C4-2B (cell line): ENCODE measurements around the gene SLC51A.

ENCODE experiments used
- H3K27ac ChIP-seq: fragments of 450-650 bp; 2 replicates; pipeline ENCODE4 v1.5.1; 2017
- ZFX ChIP-seq: fragments of 450-650 bp; IDR thresholded peaks from 2 replicates; pipeline ENCODE4 v1.6.1; 2017
- TF ChIP-seq, protein P1 (sequence below): fragments of 450-650 bp; conservative IDR thresholded peaks from 2 replicates; pipeline ENCODE4 v1.5.1; 2017; ENCODE audit warnings: mild to moderate bottlenecking

SLC51A gene

DNA sequence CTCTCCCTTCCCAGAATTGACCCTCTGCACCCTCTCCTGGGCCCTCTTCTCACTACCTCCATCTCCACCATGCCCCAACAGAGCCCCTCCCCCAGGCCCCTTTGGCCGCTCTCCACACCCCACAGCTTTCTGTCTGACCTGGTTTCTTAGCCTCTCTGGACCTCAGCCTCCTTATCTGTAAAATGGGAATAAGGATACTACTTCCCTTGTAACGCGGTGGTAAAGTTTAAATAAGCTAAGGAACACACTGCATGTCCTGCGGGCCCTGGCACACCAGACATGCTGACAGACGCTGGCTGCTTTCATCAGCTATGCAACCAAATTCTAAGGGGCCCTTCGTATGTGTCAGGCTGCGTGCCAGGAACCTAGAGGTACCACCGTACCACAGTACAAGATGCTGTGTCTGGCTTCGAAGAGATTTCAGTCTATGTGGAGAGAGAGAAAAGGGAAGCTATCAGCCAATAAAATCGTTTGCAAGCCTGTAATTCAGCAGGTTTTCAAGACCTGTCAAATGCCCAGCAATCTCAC is 777 bp upstream of the SLC51A start:
- TF ChIP-seq, protein P1, sequence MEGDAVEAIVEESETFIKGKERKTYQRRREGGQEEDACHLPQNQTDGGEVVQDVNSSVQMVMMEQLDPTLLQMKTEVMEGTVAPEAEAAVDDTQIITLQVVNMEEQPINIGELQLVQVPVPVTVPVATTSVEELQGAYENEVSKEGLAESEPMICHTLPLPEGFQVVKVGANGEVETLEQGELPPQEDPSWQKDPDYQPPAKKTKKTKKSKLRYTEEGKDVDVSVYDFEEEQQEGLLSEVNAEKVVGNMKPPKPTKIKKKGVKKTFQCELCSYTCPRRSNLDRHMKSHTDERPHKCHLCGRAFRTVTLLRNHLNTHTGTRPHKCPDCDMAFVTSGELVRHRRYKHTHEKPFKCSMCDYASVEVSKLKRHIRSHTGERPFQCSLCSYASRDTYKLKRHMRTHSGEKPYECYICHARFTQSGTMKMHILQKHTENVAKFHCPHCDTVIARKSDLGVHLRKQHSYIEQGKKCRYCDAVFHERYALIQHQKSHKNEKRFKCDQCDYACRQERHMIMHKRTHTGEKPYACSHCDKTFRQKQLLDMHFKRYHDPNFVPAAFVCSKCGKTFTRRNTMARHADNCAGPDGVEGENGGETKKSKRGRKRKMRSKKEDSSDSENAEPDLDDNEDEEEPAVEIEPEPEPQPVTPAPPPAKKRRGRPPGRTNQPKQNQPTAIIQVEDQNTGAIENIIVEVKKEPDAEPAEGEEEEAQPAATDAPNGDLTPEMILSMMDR: no peak
- no peak for TF ChIP-seq ZFX

DNA sequence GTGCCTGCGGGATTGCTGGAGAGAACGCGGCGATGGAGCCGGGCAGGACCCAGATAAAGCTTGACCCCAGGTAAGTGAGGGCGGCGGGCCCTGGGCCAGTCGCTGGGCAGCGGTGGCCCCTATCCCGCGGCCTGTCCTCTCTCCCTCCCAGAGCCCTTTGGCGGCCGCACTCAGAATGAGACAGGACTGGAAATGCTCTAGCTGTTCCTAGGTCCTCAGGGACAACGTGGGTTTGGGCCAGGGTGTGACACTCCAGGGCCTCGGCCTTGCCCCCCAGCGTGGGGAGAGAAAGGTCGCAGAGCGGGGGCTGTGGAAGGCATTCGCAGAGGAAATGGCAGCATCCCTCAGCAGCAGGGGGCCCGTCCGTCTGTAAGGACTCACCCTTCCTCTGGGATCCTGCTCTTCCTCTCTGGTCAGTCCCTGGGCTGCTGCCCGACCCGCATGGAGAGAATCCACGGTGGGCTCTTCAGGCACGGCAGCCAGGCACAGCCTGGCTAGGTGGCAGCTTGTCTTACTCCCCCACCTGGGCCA is 412 bp downstream of the SLC51A start:
- H3K27ac ChIP-seq: peak overlapping the region; percentile 36
- TF ChIP-seq ZFX: no peak
- TF ChIP-seq, protein P1: no peak

More for the DNA sequence above, 777 bp upstream of the SLC51A start:
- peak overlapping the region; percentile 36; the same call in 1 of the 2 replicates for H3K27ac ChIP-seq

DNA sequence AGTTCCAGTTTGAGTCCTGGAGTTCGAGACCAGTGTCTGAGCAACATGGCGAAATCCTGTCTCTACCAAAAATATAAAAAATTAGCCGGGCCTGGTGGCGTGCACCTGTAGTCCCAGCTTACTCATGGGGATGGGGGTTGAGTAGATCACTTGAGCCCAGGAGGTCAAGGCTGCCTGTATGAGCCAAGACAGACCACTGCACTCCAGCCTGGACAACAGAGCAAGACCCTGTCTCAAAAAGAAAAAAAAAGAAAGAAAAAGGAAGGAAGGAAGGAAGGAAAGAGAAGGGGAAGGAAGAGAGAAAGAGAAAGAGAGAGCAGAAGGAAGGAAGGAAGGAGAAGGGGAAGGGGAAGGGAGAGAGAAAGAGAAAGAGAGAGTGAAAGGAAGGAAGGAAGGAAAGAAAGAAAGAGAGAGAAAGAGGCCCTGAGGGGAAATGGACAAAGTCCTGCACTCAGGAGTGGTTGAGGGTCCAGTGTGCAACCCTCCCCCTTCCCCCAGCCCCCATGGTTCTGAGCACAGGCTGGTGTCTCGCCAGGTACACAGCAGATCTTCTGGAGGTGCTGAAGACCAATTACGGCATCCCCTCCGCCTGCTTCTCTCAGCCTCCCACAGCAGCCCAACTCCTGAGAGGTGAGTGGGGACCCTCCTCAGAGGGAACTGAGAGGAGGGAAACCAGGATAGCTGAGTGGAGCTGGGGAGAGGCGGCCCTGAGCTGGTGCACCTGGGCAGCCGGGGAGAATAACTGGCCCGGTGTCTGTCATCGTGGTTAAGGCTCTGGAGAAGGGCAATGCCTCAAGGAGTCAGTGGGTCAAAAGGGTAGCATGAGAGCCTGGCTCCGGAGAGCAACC is 1.2 kb downstream of the SLC51A start:
- peak overlapping the region; percentile 36; the same call in 1 of the 2 replicates for H3K27ac ChIP-seq
- TF ChIP-seq ZFX: no peak
- TF ChIP-seq, protein P1: no peak

DNA sequence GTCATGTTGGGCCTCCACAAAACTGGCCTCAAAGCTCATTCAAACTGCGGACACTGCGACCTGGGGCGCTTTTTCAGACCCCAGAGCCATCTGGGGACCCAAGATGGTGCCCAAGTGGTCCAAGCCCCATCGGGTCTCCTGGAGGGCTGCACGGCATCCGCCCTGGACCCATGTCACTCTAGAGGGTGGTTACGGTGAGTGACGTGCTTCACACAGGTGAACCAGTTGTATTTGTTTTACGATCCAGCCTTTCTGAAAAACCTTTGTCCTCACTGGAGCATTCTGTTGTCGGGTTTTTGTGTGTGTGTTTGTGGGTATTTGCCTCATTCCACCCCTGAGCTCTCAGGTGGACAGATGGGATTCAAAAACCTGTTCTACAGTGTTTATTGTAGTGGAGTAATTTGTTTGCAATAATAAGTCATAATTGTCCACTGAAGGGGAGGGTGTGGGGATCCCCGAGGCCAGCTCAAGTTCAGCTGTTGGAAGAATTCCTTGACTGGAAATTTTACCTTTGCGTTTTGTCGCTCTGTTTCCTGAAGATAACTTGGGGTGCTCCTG is 1.9 kb downstream of the SLC51A start:
- H3K27ac ChIP-seq: no peak overlapping the region; the same call in 1 of the 2 replicates
- TF ChIP-seq, protein P1: no peak
- TF ChIP-seq ZFX: no peak

DNA sequence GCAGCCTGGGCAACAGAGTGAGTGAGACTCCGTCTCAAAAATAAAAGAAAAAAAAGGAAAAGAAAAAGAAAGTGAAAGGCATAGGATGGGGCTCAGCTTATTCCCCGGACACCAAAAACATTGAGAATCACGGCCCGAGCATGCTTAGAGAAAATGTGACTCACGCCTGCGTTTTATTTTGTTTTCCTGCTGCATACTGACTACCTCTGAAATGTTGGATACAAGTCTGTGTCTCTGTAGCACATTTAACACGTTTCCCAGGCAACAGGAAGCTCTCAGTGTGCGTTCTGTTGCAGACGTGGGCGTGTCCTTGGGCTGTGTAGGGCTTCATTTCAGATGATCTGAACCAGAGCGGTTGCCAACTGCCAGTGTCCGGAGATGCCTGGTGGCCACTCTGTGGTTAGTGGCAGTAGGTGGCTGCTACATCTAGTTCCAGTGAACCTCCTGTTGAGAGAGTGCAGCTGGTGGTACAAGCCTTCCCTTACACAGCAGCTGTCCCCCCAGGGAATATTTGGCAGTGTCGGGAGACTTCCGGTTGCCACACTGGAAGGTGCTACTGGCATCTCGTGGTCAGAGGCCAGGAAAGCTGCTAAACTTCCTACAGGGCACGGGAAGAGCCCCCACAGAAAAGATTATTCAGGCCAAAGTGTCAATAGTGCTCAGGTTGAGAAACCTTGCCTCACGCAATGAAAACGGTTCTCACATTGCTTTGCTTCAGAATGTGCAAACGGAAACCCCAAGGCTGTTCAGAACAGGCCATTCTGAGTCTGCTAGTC is 3.0 kb downstream of the SLC51A start:
- TF ChIP-seq ZFX: no peak
- TF ChIP-seq, protein P1: no peak
- no peak overlapping the region for H3K27ac ChIP-seq

DNA sequence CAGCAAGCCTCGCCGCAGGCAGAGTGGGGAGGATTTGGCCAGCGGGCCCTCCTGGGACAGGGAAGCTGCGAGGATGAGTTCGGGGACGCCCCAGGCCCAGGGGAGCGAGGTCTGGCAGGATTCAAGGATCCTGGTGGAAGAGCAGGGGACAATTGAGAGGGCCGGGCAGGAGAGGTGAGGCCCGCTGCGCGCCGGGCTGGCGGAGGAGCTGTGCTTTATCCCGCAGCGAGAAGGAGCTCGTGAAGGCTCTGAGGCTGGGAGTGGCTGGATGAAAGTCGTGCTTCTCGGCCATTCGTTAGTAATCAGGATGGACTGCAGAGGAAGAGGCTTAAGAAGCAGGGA is 3.6 kb downstream of the SLC51A start:
- no peak overlapping the region for H3K27ac ChIP-seq

More for the DNA sequence above, 3.6 kb downstream of the SLC51A start:
- TF ChIP-seq, protein P1: no peak
- no peak for TF ChIP-seq ZFX
